HG03103 (cell line): ENCODE measurements around the gene FHOD3.
A peak's percentile ranks its signal among the peaks of the same experiment; 100 is the strongest.
"Not testable (repeated sequence)": the region's sequence is repeated elsewhere in the genome, so short reads cannot be mapped to it uniquely, and the experiment has no call there.

Source experiments
- ATAC-seq: cut with Tn5 transposase; IDR thresholded peaks from one replicate; pipeline ENCODE4 v1.9.1; 2021; ENCODE audit warnings: low read depth; ENCODE audit not compliant: unreplicated experiment

Gene FHOD3

GRCh38 chr18:36534154-36534688 lies 236.7 kb downstream of the FHOD3 start:
- peak; percentile 82 for ATAC-seq

GRCh38 chr18:36535202-36535935 lies 237.9 kb downstream of the FHOD3 start:
- no peak for ATAC-seq

- no peak for ATAC-seq
These were observed 238.9 kb downstream of the FHOD3 start for GRCh38 chr18:36536426-36536825.

- no peak for ATAC-seq
These were observed 239.8 kb downstream of the FHOD3 start for GRCh38 chr18:36537289-36537688.

- no peak for ATAC-seq
These were observed 242.2 kb downstream of the FHOD3 start for GRCh38 chr18:36539674-36540231.

GRCh38 chr18:36543030-36543429 lies 245.5 kb downstream of the FHOD3 start:
- ATAC-seq = no peak

GRCh38 chr18:36543991-36544725 lies 246.6 kb downstream of the FHOD3 start:
- ATAC-seq = no peak

- no peak for ATAC-seq
These were observed 248.4 kb downstream of the FHOD3 start for GRCh38 chr18:36545821-36546427.

- ATAC-seq = no peak
These were observed 249.4 kb downstream of the FHOD3 start for GRCh38 chr18:36546876-36547275.

GRCh38 chr18:36547544-36547943 lies 250.0 kb downstream of the FHOD3 start:
- ATAC-seq = no peak

GRCh38 chr18:36551274-36551673 lies 253.8 kb downstream of the FHOD3 start:
- ATAC-seq = not testable (repeated sequence)

GRCh38 chr18:36558234-36558633 lies 260.7 kb downstream of the FHOD3 start:
- no peak for ATAC-seq

- ATAC-seq = no peak
These were observed 261.8 kb downstream of the FHOD3 start for GRCh38 chr18:36559149-36559857.

- ATAC-seq = no peak
These were observed 262.7 kb downstream of the FHOD3 start for GRCh38 chr18:36560187-36560586.

- ATAC-seq = no peak
These were observed 263.5 kb downstream of the FHOD3 start for GRCh38 chr18:36561046-36561445.

- no peak for ATAC-seq
These were observed 267.3 kb downstream of the FHOD3 start for GRCh38 chr18:36564841-36565240.

GRCh38 chr18:36567800-36568199 lies 270.3 kb downstream of the FHOD3 start:
- ATAC-seq = no peak

GRCh38 chr18:36568487-36568886 lies 271.0 kb downstream of the FHOD3 start:
- ATAC-seq = no peak

- no peak for ATAC-seq
These were observed 274.8 kb downstream of the FHOD3 start for GRCh38 chr18:36572135-36572856.

GRCh38 chr18:36576339-36576738 lies 278.8 kb downstream of the FHOD3 start:
- no peak for ATAC-seq
